RWPE2 (cell line): ENCODE results near the gene HEPACAM.

Experiments used
- ATAC-seq: fragments of 200-7000 bp; cut with Tn5 transposase; 3 replicates; pipeline ENCODE4 v1.9.1; 2021; ENCODE audit warnings: low read depth
- DNase-seq: peaks from one replicate; pipeline ENCODE4 v3.0.0-alpha.2; 2020; ENCODE audit warnings: low spot score
- H3K27ac ChIP-seq: fragments of 450-650 bp; 2 replicates; pipeline ENCODE4 v1.5.1; 2017; ENCODE audit warnings: mild to moderate bottlenecking; ENCODE audit not compliant: poor library complexity, severe bottlenecking
- H3K27me3 ChIP-seq: fragments of 250-450 bp; sonication (Bioruptor Pico); 2 replicates; pipeline ENCODE4 v1.5.1; 2021; ENCODE audit warnings: mild to moderate bottlenecking, moderate library complexity; ENCODE audit not compliant: insufficient read depth, poor library complexity, severe bottlenecking
- H3K36me3 ChIP-seq: fragments of 250-450 bp; sonication (Bioruptor Pico); 2 replicates; pipeline ENCODE4 v1.5.1; 2020; ENCODE audit warnings: low read depth, mild to moderate bottlenecking, moderate library complexity
- H3K4me1 ChIP-seq: fragments of 250-450 bp; sonication (Bioruptor Pico); 2 replicates; pipeline ENCODE4 v1.5.1; 2021; ENCODE audit warnings: mild to moderate bottlenecking, moderate library complexity; ENCODE audit not compliant: insufficient read depth, poor library complexity, severe bottlenecking
- H3K4me3 ChIP-seq: fragments of 250-450 bp; sonication (Bioruptor Pico); 2 replicates; pipeline ENCODE4 v1.5.1; 2021; ENCODE audit warnings: mild to moderate bottlenecking, moderate library complexity; ENCODE audit not compliant: severe bottlenecking
- H3K9me3 ChIP-seq: fragments of 250-450 bp; sonication (Bioruptor Pico); 2 replicates; pipeline ENCODE4 v1.5.1; 2021; ENCODE audit warnings: mild to moderate bottlenecking, moderate library complexity; ENCODE audit not compliant: severe bottlenecking
- TF ChIP-seq, protein P1 (sequence below): fragments of 450-650 bp; IDR thresholded peaks from one replicate; pipeline ENCODE4 v1.5.1; 2017; ENCODE audit warnings: mild to moderate bottlenecking, moderate library complexity; ENCODE audit not compliant: poor library complexity, severe bottlenecking

HEPACAM gene

DNA sequence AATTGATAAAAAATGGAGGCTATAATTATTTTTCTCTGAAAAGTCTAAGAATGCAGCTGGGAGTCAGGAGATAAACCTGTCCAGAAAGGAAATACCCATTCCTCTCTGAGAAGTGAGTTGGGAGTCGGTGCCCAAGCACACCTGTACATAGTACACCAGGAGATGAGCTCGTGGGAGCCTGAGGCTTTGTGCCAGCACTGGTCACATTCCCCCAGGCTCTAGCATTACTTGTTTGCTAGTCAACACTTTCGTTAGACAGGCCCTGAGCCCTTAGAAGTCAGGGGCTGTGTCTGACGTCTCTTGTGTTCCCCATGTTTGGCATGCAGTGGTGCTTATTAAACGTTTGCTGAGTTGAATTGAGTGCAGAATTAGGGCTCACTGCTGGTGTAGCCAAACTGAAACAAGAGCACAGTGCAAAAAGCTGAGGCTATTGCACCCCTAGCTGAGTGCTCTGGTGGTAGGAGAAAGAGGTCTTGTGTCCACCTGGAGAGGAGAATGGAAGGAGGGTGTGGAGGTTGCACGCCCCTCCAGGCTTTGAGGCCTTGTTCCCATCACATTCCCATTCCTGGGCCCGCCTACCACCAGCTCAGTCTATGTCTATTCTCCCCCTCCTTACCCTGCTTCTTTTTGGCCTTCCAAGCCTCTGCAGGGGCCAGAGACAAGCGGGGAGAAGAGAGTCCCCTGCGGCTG lies 45.0 kb downstream of the HEPACAM start:
- Histone ChIP-seq H3K27ac (no peak overlapping the region), H3K36me3 (no peaks in the 10 kb centered on the region), H3K4me1 (no peaks in the 10 kb centered on the region), H3K27me3 (no peaks in the 10 kb centered on the region), H3K4me3 (no peak overlapping the region), H3K9me3 (no peaks in the 10 kb centered on the region)
- TF ChIP-seq, protein P1, sequence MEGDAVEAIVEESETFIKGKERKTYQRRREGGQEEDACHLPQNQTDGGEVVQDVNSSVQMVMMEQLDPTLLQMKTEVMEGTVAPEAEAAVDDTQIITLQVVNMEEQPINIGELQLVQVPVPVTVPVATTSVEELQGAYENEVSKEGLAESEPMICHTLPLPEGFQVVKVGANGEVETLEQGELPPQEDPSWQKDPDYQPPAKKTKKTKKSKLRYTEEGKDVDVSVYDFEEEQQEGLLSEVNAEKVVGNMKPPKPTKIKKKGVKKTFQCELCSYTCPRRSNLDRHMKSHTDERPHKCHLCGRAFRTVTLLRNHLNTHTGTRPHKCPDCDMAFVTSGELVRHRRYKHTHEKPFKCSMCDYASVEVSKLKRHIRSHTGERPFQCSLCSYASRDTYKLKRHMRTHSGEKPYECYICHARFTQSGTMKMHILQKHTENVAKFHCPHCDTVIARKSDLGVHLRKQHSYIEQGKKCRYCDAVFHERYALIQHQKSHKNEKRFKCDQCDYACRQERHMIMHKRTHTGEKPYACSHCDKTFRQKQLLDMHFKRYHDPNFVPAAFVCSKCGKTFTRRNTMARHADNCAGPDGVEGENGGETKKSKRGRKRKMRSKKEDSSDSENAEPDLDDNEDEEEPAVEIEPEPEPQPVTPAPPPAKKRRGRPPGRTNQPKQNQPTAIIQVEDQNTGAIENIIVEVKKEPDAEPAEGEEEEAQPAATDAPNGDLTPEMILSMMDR = no peak
- ATAC-seq = no peak
- DNase-seq = no peak

DNA sequence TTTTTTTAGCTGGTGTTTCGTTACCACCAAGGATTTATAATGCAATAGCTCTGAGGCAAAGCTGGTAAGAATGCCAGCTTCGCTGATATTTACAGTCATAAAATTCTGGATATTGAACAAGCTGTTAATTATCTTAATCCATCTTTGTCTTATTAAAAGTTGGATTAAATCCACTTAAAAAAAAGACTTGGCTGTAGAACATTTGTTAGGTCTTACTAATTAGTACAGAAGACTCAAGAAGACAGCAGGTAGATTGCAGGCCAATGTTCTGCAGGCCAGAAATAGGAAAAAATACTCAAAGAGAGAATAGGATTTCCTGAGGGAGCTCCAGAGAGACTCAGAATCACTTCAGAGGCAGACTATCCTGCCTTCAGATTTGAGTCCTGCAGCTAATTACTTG lies 45.7 kb downstream of the HEPACAM start:
- no peak for DNase-seq
- H3K9me3 ChIP-seq = no peaks in the 10 kb centered on the region

DNA sequence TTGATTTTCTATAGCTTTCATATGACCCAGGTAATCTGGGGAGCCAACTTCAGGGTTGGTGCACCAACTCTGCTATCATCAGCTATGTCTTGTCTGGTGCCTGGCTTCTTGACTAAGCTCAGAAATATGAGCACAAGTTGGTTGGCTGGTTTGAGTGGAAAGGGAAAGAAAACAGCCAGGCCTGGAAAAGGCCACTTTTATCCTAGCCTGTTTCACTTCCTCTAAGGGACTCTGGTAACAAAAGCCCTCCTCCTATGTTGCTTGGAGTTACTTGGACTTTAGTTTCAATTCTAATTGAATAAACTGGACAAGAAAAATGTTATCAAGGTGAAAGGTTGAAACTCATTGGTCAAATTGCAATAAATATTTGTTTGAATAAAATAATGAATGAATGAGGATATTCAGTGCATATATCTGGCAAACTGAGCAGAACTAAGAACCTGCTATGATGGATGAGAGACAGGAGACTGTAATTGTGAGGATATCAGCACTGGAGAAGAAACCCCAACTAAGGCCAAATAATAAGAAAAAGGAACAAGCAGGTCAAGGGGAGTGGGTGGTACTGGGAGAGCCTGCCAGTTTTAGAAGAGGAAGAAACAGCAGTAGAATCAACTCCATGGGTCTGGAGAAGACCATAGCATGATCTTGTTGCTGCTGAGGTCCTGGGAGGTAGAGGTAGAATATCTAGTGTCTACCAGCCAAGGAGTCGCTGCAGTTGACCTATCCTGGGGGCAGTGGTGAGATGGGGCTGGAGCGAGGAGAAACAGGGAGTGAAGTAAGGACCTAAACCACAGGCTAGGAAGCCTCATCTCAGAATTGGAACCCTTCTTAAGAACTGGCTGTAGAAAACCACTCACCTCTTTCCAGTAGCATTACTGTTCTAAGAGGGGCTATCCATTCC lies 46.4 kb downstream of the HEPACAM start:
- Histone ChIP-seq H3K27me3 (no peaks in the 10 kb centered on the region), H3K36me3 (no peaks in the 10 kb centered on the region), H3K4me3 (no peak overlapping the region), H3K27ac (no peak overlapping the region), H3K9me3 (no peaks in the 10 kb centered on the region), H3K4me1 (no peaks in the 10 kb centered on the region)
- TF ChIP-seq, protein P1 = no peak
- no peak for DNase-seq
- ATAC-seq = no peak

More for the DNA sequence above, 45.7 kb downstream of the HEPACAM start:
- H3K4me1 ChIP-seq = no peaks in the 10 kb centered on the region
- no peaks in the 10 kb centered on the region for H3K27me3 ChIP-seq
- H3K4me3 ChIP-seq = no peak overlapping the region
- no peaks in the 10 kb centered on the region for H3K36me3 ChIP-seq
- no peak for ATAC-seq
- TF ChIP-seq, protein P1 = no peak
- H3K27ac ChIP-seq = no peak overlapping the region

DNA sequence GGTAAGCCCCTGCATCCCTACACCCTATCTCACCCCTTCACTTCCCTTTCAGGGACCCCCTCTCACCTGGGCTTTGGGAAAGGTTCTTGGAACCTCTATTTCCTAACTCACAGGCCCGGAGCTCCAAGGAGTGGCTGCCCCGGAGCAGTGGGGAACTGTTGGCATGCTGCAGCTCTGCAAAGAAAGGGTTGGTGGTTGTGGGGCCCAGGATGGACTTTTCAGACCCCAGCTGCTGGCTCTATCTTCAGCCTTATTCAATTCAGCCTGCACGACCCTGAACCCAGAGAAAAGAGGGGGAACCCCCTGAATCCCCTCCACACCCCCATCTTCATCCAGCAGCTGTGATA lies 48.2 kb downstream of the HEPACAM start:
- no peaks in the 10 kb centered on the region for H3K9me3 ChIP-seq
- ATAC-seq (no peak), DNase-seq (no peak)
- H3K4me1 ChIP-seq = no peaks in the 10 kb centered on the region
- H3K36me3 ChIP-seq = no peaks in the 10 kb centered on the region
- H3K4me3 ChIP-seq = no peak overlapping the region
- TF ChIP-seq, protein P1 = no peak
- H3K27ac ChIP-seq = no peak overlapping the region
- no peaks in the 10 kb centered on the region for H3K27me3 ChIP-seq
